WTC11 (cell line): ENCODE measurements around the gene ETDA. TPM values are rescaled to one million over a fixed set of nuclear protein-coding genes. Genes with fewer than 3 reads are reported as not detected.
A peak's percentile ranks its signal among the peaks of the same experiment; 100 is the strongest.

Experiments
- ATAC-seq: fragments of 200-7000 bp; cut with Tn5 transposase; 2 replicates; pipeline ENCODE4 v1.10.0; 2021; ENCODE audit warnings: mild to moderate bottlenecking, moderate library complexity
- CTCF ChIA-PET: fragments of 300-600 bp; sonication (Branson Sonifier 250); formaldehyde crosslinking; loops from one replicate; lab custom pipeline; 2021; ENCODE audit warnings: antibody characterized with exemption; lab: Charles Lee
- POLR2A ChIA-PET: fragments of 350-600 bp; sonication (Branson Sonifier 250); formaldehyde crosslinking; loops from one replicate; lab custom pipeline; 2021; ENCODE audit warnings: antibody characterized with exemption; lab: Charles Lee
- DNase-seq: peaks from one replicate; pipeline ENCODE4 v3.0.0; 2021; ENCODE audit warnings: low spot score
- H3K27ac Mint-ChIP-seq: 2 replicates; pipeline ENCODE4 v1.8.0; 2021; ENCODE audit warnings: mixed read lengths
- H3K27me3 Mint-ChIP-seq: 2 replicates; pipeline ENCODE4 v1.8.0; 2021; ENCODE audit warnings: low read depth, mild to moderate bottlenecking, moderate library complexity, mixed read lengths
- H3K36me3 Mint-ChIP-seq: 2 replicates; pipeline ENCODE4 v1.8.0; 2021; ENCODE audit warnings: mixed read lengths
- H3K4me1 Mint-ChIP-seq: 2 replicates; pipeline ENCODE4 v1.8.0; 2022; ENCODE audit warnings: mixed read lengths
- H3K4me3 Mint-ChIP-seq: 2 replicates; pipeline ENCODE4 v1.8.0; 2021; ENCODE audit warnings: mild to moderate bottlenecking, moderate library complexity, mixed read lengths
- H3K9me3 Mint-ChIP-seq: 2 replicates; pipeline ENCODE4 v1.8.0; 2021; ENCODE audit warnings: mixed read lengths
- ATF3 ChIP-seq: sonication (generic); formaldehyde crosslinking; conservative IDR thresholded peaks from 2 replicates; pipeline ENCODE4 v1.8.1; 2022; ENCODE audit warnings: mild to moderate bottlenecking, missing genetic modification reagents
- CTCF ChIP-seq: fragments of 200-600 bp; IDR thresholded peaks from 2 replicates; pipeline ENCODE4 v1.8.0; 2022; ENCODE audit warnings: antibody characterized with exemption
- IRF1 ChIP-seq: sonication (generic); formaldehyde crosslinking; IDR thresholded peaks from 2 replicates; pipeline ENCODE4 v1.8.0; 2023; ENCODE audit warnings: missing genetic modification reagents
- IRF2 ChIP-seq: sonication (generic); formaldehyde crosslinking; IDR thresholded peaks from 2 replicates; pipeline ENCODE4 v1.8.0; 2022; ENCODE audit warnings: low read depth, missing genetic modification reagents, borderline replicate concordance
- MAX ChIP-seq: sonication (generic); formaldehyde crosslinking; IDR thresholded peaks from 2 replicates; pipeline ENCODE4 v1.8.0; 2022; ENCODE audit warnings: mild to moderate bottlenecking, missing genetic modification reagents
- MXD4 ChIP-seq: fragments of 250-450 bp; sonication (Bioruptor Pico); IDR thresholded peaks from 2 replicates; pipeline ENCODE4 v1.8.0; 2021; ENCODE audit warnings: mild to moderate bottlenecking, moderate library complexity, borderline replicate concordance
- STAT6 ChIP-seq: sonication (generic); formaldehyde crosslinking; conservative IDR thresholded peaks from 2 replicates; pipeline ENCODE4 v1.8.1; 2023; ENCODE audit warnings: mild to moderate bottlenecking, low read depth, missing genetic modification reagents, moderate library complexity
- TEAD1 ChIP-seq: sonication (generic); formaldehyde crosslinking; IDR thresholded peaks from 2 replicates; pipeline ENCODE4 v1.8.0; 2022; ENCODE audit warnings: mild to moderate bottlenecking, missing genetic modification reagents
- TP53 ChIP-seq: sonication (generic); formaldehyde crosslinking; IDR thresholded peaks from 2 replicates; pipeline ENCODE4 v1.8.1; 2023; ENCODE audit warnings: mild to moderate bottlenecking, missing genetic modification reagents
- ZNF263 ChIP-seq: sonication (generic); formaldehyde crosslinking; IDR thresholded peaks from 2 replicates; pipeline ENCODE4 v1.8.1; 2022; ENCODE audit warnings: low read depth, mild to moderate bottlenecking, moderate library complexity, missing genetic modification reagents
- ZNF512 ChIP-seq: sonication (generic); formaldehyde crosslinking; IDR thresholded peaks from 2 replicates; pipeline ENCODE4 v1.8.1; 2022; ENCODE audit warnings: missing genetic modification reagents, borderline replicate concordance
- ZNF532 ChIP-seq: fragments of 250-450 bp; sonication (Bioruptor Pico); IDR thresholded peaks from 2 replicates; pipeline ENCODE4 v1.9.0; 2021; ENCODE audit warnings: mild to moderate bottlenecking, borderline replicate concordance
- total RNA-seq: library from RNA; stranded (reverse); gene quantifications from 3 replicates; pipeline ENCODE4 v1.2.3, GENCODE V29; 2021

The ETDA gene
- total RNA-seq, 1 experiment from 2014 or later: not detected

- ChIA-PET POLR2A (no interaction called here), CTCF (no interaction called here)
- no peaks in the 10 kb centered on the region for H3K4me1 Mint-ChIP-seq
- H3K36me3 Mint-ChIP-seq: peaks cover 53% of the 10 kb centered on the region
- no peak overlapping the region for H3K4me3 Mint-ChIP-seq
- peaks cover 51% of the 10 kb centered on the region for H3K9me3 Mint-ChIP-seq
- H3K27ac Mint-ChIP-seq: no peak overlapping the region
- H3K27me3 Mint-ChIP-seq: no peaks in the 10 kb centered on the region
- ATAC-seq: no peak
- TF ChIP-seq ZNF263 (no peak), ZNF532 (CRISPR knock-in tag) (no peak), STAT6 (no peak)
- TF ChIP-seq, all 79 proteins: peak for 0
- no peak for DNase-seq
Observed at GRCh38 chrX:135287266-135287823, 35.5 kb downstream of the ETDA start.

- CTCF ChIA-PET: interaction anchor here (0.6 to 1.2 kb wide), 5 partner anchors 44 to 221 kb away, joined by 3 to 5 read pairs (median 3); no protein-coding TSS in a partner anchor
- H3K4me3 Mint-ChIP-seq: peak overlapping the region; percentile 71
- H3K27me3 Mint-ChIP-seq: peaks cover 7% of the 10 kb centered on the region
- peaks cover 14% of the 10 kb centered on the region for H3K4me1 Mint-ChIP-seq
- peak; percentile 73 for DNase-seq
- peak overlapping the region; percentile 36; the same call in 1 of the 2 replicates for H3K27ac Mint-ChIP-seq
- no peaks in the 10 kb centered on the region for H3K9me3 Mint-ChIP-seq
- H3K36me3 Mint-ChIP-seq: peaks cover 13% of the 10 kb centered on the region; the same call in 1 of the 2 replicates
- peak; percentile 100 for ATAC-seq
- TF ChIP-seq TP53 (CRISPR knock-in tag) (no peak), MAX (peak; percentile 29; the same call in 1 of the 2 replicates), ZNF512 (no peak)
- POLR2A ChIA-PET: no interaction called here
Observed at GRCh38 chrX:135295238-135295943, 43.5 kb downstream of the ETDA start.

GRCh38 chrX:135295944-135296305 lies 44.1 kb downstream of the ETDA start:
- H3K27ac Mint-ChIP-seq: peak overlapping the region; percentile 36; the same call in 1 of the 2 replicates
- ChIA-PET CTCF (interaction anchor here (0.9 to 1.2 kb wide), 3 partner anchors 137 to 221 kb away, joined by 3 to 4 read pairs (median 3); no protein-coding TSS in a partner anchor), POLR2A (no interaction called here)
- DNase-seq (no peak), ATAC-seq (peak; percentile 51)
- peaks cover 17% of the 10 kb centered on the region for H3K4me1 Mint-ChIP-seq
- H3K4me3 Mint-ChIP-seq: peak overlapping the region; percentile 71
- TF ChIP-seq CTCF (no peak), TEAD1 (CRISPR knock-in tag) (no peak), IRF1 (CRISPR knock-in tag) (no peak), IRF2 (CRISPR knock-in tag) (no peak), MXD4 (CRISPR knock-in tag) (no peak), ATF3 (CRISPR knock-in tag) (no peak)
- peaks cover 9% of the 10 kb centered on the region; the same call in 1 of the 2 replicates for H3K36me3 Mint-ChIP-seq
- H3K9me3 Mint-ChIP-seq: no peaks in the 10 kb centered on the region
- peaks cover 11% of the 10 kb centered on the region for H3K27me3 Mint-ChIP-seq
